ENCODE measurements around the gene NKAIN2. TPM values are rescaled to one million over a fixed set of nuclear protein-coding genes. Genes with fewer than 3 reads are reported as not detected.
A peak's percentile ranks its signal among the peaks of the same experiment; 100 is the strongest.

NKAIN2 gene
- total and polyA plus RNA-seq, 12 donors, result 0.07 to 3.0 (median 0.28) TPM; not detected in 1

GRCh38 chr6:124870611-124871459 is 1067.2 kb downstream of the NKAIN2 start:
- no peak overlapping the region for H3K27ac ChIP-seq
- WGBS, 2 donors, result 44 to 52% methylated on average over 4 of the region's 4 CpGs
- no peaks in the 10 kb centered on the region for H3K9me3 ChIP-seq
- ATAC-seq (no peak), DNase-seq (no peak)
- TF ChIP-seq, protein P1, sequence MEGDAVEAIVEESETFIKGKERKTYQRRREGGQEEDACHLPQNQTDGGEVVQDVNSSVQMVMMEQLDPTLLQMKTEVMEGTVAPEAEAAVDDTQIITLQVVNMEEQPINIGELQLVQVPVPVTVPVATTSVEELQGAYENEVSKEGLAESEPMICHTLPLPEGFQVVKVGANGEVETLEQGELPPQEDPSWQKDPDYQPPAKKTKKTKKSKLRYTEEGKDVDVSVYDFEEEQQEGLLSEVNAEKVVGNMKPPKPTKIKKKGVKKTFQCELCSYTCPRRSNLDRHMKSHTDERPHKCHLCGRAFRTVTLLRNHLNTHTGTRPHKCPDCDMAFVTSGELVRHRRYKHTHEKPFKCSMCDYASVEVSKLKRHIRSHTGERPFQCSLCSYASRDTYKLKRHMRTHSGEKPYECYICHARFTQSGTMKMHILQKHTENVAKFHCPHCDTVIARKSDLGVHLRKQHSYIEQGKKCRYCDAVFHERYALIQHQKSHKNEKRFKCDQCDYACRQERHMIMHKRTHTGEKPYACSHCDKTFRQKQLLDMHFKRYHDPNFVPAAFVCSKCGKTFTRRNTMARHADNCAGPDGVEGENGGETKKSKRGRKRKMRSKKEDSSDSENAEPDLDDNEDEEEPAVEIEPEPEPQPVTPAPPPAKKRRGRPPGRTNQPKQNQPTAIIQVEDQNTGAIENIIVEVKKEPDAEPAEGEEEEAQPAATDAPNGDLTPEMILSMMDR (IDR thresholded peaks at IDR 0.05), result peak; percentile 44 to 87 (median 77)
- no peaks in the 10 kb centered on the region for H3K4me1 ChIP-seq
- intact Hi-C loops (cut with DNase I), result loop anchor here (1.0 to 10.0 kb wide), 7 partner anchors 241 to 441 kb away; partner anchors contain the start of gene HDDC2 (in 1 of the 10)
- H3K4me3 ChIP-seq, result no peak overlapping the region
- H3K36me3 ChIP-seq, result no peaks in the 10 kb centered on the region
- no peaks in the 10 kb centered on the region for H3K27me3 ChIP-seq

- Histone ChIP-seq H3K27ac (no peak overlapping the region), H3K36me3 (no peaks in the 10 kb centered on the region), H3K4me1 (no peaks in the 10 kb centered on the region), H3K4me3 (no peak overlapping the region), H3K9me3 (no peaks in the 10 kb centered on the region), H3K27me3 (no peaks in the 10 kb centered on the region)
- no peak for ATAC-seq
- no peak for DNase-seq
- TF ChIP-seq, protein P1 (IDR thresholded peaks at IDR 0.05), result no peak
- 68 to 78% methylated on average over 4 of the region's 4 CpGs for WGBS, 2 donors
- intact Hi-C loops (cut with DNase I), result loop anchor here in 3 of 10 donors (2.0 to 10.0 kb wide), 4 partner anchors 240 to 440 kb away; partner anchors contain the start of gene HDDC2 (in 1 of the 3)
These were observed 1068.8 kb downstream of the NKAIN2 start for GRCh38 chr6:124872361-124873065.

DNA sequence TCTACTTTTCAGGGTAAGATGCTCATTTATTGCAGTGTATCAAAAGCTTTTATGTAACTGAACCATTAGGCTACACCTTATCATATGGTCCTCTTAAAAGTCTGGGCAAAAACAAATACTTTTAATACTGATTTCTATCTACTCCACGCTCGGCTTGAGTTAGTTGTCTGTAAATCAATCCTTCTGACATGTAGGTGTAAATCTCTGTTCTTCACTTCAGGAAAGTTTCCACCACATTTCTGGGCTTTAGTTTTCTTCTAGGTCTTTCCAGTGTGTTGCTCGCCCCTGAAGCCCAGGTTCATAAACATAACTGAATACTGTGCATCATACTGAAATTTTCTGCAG is 1069.4 kb downstream of the NKAIN2 start:
- ATAC-seq (no peak), DNase-seq (no peak)
- no peak overlapping the region for H3K4me3 ChIP-seq
- H3K36me3 ChIP-seq, result no peaks in the 10 kb centered on the region
- WGBS, 2 donors, result 90 to 91% methylated on average over 3 of the region's 3 CpGs
- no peak overlapping the region for H3K27ac ChIP-seq
- TF ChIP-seq, protein P1 (IDR thresholded peaks at IDR 0.05), result no peak
- H3K9me3 ChIP-seq, result no peaks in the 10 kb centered on the region
- H3K27me3 ChIP-seq, result no peaks in the 10 kb centered on the region
- intact Hi-C loops (cut with DNase I), result loop anchor here in 3 of 10 donors (2.0 to 10.0 kb wide), 4 partner anchors 239 to 439 kb away; partner anchors contain the start of gene HDDC2 (in 1 of the 3)
- H3K4me1 ChIP-seq, result no peaks in the 10 kb centered on the region

Other genes with a start within 250 kb of the NKAIN2 start
- gene TRDN, start 166.9 kb upstream of the NKAIN2 start, total RNA-seq, result 100 to 1,000 TPM; 328 to 484 (median 437) TPM
- gene TRDN, start 166.9 kb upstream of the NKAIN2 start, polyA plus RNA-seq, result 1,000 to 10,000 TPM in 1 of 2 donors, 10 to 100 TPM in 1; 37.6 to 1,141 TPM

All from heart right ventricle (tissue), 16 donors.